Measurements from ENCODE around the gene ENDOU.

Gene ENDOU

GRCh38 chr12:47744005-47744651, 18.8 kb upstream of the ENDOU start:
- DNase-seq (ENCODE audit: low read depth, low spot score), result peak; percentile 78

GRCh38 chr12:47743311-47743860, 18.1 kb upstream of the ENDOU start:
- no peak for DNase-seq (ENCODE audit: low read depth, low spot score)

GRCh38 chr12:47742253-47742825, 17.0 kb upstream of the ENDOU start:
- DNase-seq (ENCODE audit: low read depth, low spot score), result no peak

GRCh38 chr12:47741340-47741703, 16.0 kb upstream of the ENDOU start:
- DNase-seq (ENCODE audit: low read depth, low spot score), result no peak

GRCh38 chr12:47740606-47741339, 15.5 kb upstream of the ENDOU start:
- DNase-seq (ENCODE audit: low read depth, low spot score), result no peak

- DNase-seq (ENCODE audit: low read depth, low spot score), result no peak
Observed at GRCh38 chr12:47739979-47740378, 14.7 kb upstream of the ENDOU start.

GRCh38 chr12:47739297-47739696, 14.0 kb upstream of the ENDOU start:
- DNase-seq (ENCODE audit: low read depth, low spot score), result no peak

- no peak for DNase-seq (ENCODE audit: low read depth, low spot score)
Observed at GRCh38 chr12:47737936-47738594, 12.8 kb upstream of the ENDOU start.

- DNase-seq (ENCODE audit: low read depth, low spot score), result no peak
Observed at GRCh38 chr12:47736877-47737676, 11.8 kb upstream of the ENDOU start.

- DNase-seq (ENCODE audit: low read depth, low spot score), result no peak
Observed at GRCh38 chr12:47736216-47736615, 10.9 kb upstream of the ENDOU start.

- DNase-seq (ENCODE audit: low read depth, low spot score), result no peak
Observed at GRCh38 chr12:47735649-47736048, 10.4 kb upstream of the ENDOU start.

GRCh38 chr12:47734725-47735480, 9.6 kb upstream of the ENDOU start:
- DNase-seq (ENCODE audit: low read depth, low spot score), result no peak

GRCh38 chr12:47733142-47733541, 7.9 kb upstream of the ENDOU start:
- no peak for DNase-seq (ENCODE audit: low read depth, low spot score)

GRCh38 chr12:47732504-47732903, 7.2 kb upstream of the ENDOU start:
- DNase-seq (ENCODE audit: low read depth, low spot score), result no peak

GRCh38 chr12:47731723-47732122, 6.4 kb upstream of the ENDOU start:
- DNase-seq (ENCODE audit: low read depth, low spot score), result no peak

- DNase-seq (ENCODE audit: low read depth, low spot score), result no peak
Observed at GRCh38 chr12:47730341-47730744, 5.1 kb upstream of the ENDOU start.

- DNase-seq (ENCODE audit: low read depth, low spot score), result no peak
Observed at GRCh38 chr12:47729233-47729632, 3.9 kb upstream of the ENDOU start.

- no peak for DNase-seq (ENCODE audit: low read depth, low spot score)
Observed at GRCh38 chr12:47725893-47726292, 603 bp upstream of the ENDOU start.

GRCh38 chr12:47722941-47723631, 2.2 kb downstream of the ENDOU start:
- no peak for DNase-seq (ENCODE audit: low read depth, low spot score)
